Activated CD8-positive, alpha-beta memory T cell treated with anti-CD3 and anti-CD28 coated beads, Interleukin-2, amount 50 U/mL, for 24 hours (primary cell): ENCODE results near the gene TRPM1.

Experiments
- DNase-seq: peaks from one replicate; pipeline ENCODE4 v3.0.0-alpha.2; 2020; ENCODE audit errors: extremely low read depth

The TRPM1 gene

DNA sequence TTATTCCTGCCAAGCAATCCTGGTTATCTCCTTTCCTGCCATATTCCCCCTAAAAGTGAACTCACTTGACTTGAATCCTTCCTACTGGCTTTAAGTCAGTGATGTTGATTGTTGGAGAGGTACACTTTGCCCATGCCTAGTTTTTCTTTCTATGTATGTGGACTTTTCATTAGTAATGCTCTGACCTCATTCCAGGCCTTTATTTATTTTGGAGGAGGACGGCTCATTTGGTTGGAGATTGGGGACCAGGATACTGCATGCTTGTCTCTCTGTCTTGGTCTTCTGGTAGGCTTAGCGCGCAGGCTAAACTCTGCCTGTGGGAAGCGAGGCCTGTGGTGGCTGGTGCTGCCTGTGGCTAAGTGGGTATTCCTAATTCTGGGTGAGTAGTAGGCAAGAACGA, 81.0 kb downstream of the TRPM1 start:
- no peak for DNase-seq

DNA sequence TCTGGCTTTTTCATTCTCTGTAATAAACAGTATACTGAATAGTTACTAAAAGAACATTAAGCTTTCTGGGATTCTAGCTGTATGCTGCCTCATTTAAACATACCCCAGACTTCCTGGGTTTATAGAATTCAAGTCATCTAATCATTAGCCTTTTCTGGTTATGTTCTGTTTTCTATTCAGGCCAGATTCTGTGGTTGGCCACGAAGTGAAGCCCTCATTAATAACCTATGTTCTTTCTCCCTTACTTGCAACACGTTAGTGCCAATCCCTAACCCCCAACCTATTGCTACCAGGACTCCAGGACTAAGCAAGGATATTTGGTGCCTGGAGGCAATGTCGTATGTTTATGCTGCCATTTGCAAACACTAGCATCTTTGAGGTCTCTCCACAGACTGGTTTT, 81.5 kb downstream of the TRPM1 start:
- no peak for DNase-seq

DNA sequence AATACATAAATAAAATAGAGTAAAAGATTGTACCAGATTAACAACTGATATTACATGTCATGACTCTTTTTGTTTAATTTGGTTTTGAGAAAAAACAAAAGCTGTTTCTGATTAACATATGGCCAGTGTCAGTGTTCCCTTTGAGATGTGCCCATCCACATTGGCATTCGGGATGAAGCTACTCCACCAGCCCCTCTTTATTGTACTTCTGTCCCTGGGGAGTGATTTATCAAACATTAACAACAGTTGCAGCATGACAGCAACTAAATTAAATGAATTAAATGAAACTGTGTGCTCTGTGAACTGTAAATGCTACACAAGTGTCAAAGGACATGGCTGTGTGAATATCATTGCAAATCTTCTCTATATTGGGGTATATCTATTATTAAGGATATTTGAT, 84.2 kb downstream of the TRPM1 start:
- no peak for DNase-seq

DNA sequence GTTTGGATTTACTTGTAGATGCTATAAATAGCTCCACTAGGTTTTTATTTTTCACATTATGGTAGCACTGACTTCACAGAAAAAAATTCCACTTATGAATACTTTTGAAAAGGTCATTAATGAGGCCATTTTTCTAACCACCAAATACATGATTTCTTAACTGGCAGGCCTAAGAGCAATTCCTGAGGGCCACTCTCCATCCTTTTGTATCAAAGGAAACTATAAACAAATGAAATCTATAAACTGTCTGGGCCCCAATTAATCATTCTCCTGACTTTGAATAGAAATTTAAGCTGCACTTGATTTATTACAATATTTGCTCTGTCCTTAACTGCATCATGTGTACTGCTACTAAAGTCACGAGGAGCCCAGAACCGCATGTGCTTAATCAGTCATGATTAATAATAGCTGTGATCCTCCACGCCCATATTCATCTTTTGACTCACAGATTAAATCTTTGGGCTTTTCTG, 85.0 kb downstream of the TRPM1 start:
- no peak for DNase-seq

DNA sequence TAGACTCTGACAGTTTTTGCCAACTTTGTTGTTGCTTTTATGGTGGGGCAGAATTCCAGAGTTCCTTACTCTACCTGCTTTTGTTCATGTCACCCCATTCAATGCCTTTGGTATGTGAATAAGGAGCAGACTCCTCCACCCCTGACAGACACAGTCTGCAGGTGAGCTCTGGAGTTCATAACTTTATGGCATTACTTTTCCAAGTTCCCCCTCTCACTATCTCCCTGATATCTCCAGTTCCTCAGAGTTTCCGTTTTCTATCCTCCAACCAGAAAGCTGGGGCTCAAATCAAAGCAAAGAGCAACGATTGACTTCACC, 87.0 kb downstream of the TRPM1 start:
- DNase-seq = no peak

DNA sequence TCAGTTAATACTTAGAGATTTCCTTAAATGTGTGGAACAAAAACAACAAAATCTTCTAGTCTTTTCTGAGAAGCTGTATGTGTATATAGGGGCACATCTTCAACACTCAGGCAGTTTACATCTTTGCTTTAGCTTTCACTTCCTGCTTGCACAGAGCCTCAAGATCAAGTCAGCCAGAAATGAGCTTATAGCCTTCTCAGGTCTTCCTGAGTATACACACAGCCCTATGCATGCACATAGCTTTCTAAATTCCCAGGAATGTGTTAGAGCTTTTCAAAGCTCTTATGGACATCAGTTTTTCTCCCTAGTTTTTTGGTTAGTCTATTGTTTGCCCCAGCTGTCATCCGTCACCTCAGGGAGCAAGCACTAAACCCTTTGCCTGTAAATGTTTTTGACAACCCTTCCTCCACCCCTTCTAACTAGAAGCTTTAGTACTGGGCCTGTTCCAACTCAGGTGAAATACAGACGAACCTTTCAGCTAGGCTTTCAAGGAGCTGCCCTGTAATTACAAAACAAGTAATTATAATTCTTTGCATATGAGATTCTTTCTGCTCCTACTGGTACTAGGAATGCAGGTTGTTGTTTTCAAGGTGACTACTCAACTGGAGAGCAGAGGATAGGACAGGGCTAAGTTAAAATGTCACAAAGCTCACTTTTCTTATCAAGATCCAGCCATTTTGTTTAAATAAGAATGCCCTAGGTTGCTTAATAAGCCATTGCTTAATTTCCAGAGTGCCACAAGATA, 87.5 kb downstream of the TRPM1 start:
- DNase-seq = no peak

DNA sequence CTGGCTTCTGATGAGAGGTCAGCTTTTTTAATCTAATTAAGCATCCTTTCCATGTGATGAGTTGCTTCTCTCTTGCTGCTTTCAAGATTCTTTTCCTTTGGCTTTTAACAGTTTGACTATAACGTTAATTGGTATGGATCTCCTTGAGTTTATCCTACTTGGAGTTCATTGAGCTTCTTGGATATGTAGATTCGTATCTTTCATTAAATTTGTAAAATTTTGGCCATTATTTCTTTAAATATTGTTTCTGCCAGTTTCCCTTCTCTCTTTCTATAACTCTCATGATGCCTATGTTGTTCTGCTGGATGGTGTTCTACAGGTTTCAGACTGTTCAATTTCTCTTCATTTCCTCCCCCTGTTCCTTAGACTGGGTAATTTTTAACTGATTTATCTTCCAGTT, 89.1 kb downstream of the TRPM1 start:
- DNase-seq = no peak

DNA sequence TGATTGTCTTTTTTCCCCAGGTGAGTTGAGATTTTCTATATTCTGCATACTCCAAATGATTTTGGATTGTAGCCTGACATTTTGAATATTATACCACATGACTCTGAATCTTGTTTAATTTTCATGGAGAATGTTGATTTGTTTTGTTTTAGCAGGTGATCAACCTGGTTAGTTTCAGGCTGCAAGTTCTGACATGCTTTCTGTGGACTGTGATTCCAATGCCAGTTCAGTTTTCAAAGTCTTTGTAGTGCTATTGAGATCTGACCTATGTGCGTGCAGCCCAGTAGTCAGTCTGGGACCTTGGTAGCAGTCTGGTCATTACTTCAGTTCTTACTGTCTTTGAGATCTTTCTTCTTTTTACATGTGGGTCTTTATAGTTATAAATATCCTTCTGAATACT, 91.5 kb downstream of the TRPM1 start:
- DNase-seq = no peak

DNA sequence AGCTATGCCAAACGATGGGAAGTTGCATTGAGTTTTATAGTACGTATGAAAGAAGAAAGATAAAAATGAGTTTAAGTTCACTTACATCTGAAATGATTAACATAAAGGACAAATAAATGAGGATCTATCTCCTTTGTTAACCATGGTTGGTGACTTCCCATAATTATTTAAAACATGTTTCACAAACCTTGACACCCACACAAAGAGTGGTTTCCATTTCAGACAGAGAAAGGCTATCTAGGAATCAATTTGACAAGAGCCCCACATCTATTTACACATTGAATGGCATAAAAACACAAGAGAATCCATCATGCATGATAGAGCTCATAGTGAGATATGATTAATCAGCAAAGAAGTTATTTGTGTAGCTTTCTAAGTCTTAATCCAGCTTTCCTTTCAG, 95.9 kb downstream of the TRPM1 start:
- DNase-seq = no peak

DNA sequence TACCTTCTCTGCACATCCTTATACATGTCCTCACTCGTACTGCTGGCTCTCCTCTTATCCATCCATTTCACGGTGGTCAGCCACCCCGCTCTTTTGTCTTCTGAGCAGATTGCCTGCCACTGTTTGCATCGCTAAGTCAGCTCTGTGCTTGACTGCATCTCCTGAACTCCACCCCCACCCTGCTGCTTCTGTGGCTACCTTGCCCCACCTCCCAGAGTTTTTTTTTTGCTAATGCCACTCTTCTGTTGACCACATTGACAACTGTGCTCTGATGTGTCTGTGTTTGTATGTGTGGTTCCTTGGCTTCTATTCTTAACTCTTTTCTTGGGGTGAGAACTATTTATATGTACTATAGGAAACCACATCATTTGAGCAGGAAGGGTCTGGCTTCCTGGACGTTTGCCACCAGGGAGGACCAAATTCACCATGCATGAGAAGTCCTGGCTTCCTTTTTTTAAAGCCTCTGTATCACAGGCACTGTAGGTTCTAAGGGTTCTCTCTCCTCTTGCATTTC, 97.2 kb downstream of the TRPM1 start:
- no peak for DNase-seq

DNA sequence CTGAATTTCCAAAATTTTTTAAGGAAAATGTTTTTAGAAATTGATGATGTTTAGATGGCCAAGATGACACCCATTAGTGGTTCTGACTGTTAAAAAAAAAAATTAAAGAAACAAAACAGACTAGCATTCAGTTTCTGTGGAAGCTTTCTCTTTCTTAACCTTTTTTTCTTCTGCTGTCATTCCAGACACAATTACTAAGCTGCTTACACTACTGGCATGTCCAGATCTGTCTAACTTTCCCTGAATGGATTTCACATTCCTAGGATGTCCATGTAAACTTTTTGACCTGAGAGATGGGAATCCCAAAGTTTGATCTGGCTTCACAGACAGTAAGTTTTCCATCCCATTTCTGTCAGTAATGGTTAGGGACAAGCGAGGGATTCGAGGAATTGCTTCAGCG, 99.8 kb downstream of the TRPM1 start:
- no peak for DNase-seq

DNA sequence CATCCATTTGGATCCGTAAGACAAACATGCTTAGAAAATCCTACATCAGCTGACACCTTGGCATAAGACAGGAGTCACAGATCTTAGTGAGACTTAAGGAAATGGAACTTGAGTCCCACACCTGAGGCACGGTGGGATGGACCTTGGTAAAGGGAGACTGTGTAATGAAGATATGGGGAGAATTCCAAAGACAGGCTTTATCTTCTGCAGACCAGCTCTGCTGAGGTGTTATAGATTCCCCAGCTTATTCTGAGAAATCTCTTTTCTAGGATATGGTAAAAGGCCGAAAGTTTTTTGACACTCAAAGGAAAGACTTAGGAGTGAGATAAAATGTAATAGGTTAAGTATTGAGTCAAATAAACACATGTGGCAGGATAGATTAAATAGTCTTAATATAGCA, 101.8 kb downstream of the TRPM1 start:
- no peak for DNase-seq

DNA sequence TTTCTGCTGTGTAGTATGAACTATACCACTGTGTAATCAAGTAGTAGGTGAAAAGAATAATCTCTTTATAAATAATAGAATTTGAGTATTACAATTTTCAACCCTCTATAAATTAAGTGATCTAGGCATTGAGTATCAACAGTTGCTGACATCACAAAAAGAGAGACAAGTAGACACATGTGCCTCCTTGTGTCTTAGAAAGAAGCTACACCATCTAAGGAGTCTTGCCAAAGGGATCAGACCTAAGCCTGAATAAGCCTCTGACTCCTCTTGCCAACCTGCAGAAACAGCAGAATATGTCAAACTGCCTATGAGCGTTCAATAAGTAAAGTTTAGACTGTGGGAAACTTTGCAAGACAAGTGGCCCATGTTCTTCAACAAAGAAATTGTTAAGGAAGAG, 104.3 kb downstream of the TRPM1 start:
- DNase-seq = no peak

DNA sequence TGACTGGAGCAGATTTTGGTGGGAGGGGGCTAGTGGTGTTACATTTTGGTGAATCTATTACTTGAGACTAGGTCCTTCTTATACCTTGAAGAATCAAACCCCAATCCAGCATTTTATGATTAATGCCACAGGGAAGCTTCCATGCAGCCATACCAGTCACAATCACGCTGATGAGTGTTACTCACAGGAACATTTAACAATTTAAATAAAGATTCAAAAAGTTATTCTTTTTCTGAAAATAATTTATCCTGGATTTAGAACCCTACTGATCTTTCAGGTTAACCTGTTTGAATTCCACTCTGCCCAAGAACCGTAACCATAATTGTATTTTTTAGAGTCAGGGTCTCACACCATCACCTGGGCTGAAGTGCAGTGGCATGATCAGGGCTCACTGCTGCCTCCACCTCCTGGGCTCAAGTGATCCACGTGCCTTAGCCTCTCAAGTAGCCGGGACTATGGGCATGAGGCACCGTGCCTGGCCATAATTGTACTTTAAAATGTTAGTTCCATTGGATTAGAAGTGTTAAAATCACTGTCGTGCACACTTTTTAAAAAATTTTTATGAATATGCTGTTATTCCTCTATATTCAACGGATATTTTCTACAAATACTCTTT, 109.2 kb downstream of the TRPM1 start:
- no peak for DNase-seq

DNA sequence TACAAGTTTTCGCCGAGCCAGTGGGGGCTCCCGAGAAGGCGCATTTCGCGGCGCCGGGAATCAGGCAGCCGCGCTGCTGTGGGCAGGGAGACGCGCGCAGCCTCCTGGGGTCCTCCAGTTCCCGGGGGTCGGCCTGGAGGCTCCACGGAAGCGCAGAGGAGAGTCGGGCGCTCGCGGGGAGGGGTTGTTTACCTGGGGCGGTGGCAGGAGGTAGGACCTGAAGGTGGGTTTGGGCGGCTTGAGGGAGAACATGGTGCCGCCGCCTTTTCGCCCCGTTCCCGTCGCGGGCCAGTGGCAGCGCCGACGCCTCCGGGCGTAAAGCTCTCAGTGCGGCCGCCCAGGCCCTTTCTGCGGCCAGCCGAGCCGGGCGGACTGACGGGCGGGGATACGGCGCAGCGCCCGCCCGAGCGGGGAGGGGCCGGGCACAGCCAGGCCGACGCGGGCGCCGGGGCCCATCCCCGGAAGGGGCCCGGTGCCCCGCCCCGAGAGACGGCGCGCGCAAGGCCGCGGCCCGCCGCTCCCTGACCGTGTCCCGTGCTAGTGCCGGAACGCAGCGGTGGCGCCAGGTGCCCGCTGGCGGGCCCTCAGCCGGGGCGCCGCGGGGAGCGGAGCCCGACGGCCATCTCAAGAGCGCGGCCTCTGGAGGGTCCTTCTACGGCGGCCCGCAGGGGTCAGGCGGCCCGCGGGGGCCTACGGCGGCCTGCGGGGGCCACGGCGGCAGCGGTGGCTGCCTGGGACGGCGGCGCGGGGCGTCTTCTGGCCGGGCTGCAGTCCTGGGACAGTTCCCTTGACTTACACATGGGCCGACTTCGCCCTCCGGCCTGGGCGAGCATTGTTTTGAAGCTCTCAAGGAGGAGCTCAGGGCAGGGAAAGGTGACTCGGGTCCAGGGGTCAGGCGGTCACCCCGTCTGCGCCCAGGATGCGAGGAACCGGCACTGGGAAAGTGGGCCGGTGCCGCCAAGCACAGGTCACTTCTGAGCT, 110.0 kb downstream of the TRPM1 start, which contains the start of gene MTMR10:
Gene MTMR10, minus strand, starts transcription at position 374 of the 981 bp plus-strand sequence. Its CDS starts 122 bp downstream, at position 252.
- no peak for DNase-seq

DNA sequence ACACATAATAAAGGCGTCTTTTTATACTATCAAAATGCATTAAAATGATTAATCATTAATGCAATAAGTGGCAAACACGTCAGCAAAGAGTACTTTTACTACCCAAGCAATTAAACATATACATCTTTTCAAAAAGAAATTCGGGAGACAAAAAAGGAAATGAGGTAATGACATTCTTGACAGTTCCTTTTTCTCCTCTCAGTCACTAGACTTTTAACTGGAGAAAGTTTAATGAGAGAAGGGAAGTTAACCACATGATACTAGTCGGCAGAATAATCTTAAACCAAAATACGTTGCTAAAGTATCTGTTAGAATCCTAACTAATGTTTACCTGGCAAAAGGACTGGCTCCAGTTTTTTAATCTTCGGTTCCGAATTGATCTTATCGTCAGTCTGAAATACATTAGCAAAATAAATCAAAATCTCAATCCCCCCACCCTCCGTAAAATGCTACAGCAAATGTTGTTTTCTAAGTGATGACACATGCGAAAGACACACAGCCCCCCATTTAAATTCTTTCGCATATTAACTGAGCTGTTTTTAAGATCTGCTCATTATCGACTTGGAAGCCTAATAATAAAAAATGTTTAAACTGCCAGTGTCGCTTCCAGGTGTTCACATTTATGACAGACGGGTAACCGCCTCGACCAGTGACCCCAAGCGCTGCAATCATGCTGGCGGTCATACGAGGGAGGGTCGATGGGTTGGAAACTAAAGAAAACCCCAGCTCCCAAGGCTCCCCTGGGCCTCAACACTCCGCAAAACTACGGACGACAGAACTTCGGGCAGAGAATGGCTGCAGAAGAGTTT, 110.9 kb downstream of the TRPM1 start:
- no peak for DNase-seq

DNA sequence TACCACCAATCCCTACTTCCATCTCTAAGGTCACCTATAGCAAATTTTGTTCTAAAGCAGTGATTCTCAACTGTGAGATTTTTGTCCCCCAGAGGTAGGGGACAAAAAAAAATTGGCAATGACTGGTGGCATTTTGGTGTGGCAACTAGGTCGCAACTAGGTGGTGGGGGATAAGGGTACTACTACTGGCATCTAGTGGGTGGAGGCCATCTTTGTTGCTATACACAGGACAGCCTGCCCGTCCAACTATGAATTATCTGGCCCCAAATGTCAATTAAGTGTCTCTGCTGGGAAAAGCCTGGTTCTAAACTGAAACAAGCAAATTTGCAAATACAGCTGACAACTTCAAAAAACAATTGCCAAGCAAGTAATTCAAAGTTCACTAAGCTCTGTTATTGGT, 111.5 kb downstream of the TRPM1 start:
- DNase-seq = no peak

DNA sequence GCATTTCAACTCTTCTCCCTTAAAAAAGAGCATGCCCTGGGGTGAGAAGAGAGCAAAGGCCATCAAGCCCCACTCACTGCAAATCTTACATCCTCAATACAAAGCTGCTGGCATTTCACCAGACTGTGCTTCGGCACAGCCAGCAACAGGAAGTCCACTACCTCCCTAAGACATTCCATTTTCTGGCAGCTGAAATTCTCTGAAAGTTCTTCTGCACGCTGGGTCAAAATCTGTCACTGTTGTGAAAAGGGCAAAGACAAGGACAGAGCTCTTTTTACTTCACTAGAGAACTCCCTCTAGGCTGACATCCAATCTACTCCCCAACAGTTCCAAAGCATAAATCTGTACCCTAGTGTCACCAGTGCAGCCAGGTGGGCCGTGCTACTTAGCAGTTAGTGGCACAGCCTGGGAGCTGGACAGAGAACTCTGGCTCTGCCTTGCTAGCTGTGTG, 116.4 kb downstream of the TRPM1 start:
- DNase-seq = no peak

DNA sequence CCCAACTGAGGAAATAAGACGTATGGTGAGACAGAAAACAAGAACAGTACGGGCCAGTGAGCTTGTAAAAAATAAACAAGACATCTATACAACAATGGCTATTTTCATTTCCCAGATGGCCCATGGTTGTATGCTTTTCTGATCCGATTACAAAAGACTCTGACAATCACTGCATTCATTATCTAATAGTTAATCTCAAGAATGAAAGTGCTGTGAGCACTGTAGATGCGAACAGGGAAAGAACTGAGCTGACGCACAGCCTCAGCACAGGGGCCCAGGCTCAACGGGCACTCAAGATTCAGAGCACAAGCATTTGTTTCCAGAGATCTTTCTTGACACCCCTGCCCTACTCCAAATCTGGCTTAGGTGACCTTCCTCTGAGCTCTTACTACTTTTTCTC, 117.0 kb downstream of the TRPM1 start:
- no peak for DNase-seq

DNA sequence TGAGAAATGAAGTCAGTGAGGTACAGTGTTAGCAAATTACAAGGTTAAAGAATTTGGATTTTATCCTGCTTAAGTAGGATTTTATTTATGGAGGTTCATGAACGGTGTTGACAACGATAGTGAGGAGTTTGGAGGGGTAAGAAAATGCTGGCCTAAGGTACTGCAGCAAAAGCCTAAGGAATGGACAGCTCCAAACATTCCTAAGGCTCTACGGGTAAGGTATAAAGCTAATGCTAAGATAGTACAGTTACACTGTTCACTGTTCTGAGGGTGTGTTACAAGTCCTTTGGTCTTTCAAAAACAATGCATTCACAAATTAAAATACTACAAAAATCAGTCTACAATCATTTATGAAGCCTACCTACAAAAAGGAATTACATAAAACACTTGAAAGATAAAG, 117.4 kb downstream of the TRPM1 start:
- no peak for DNase-seq

DNA sequence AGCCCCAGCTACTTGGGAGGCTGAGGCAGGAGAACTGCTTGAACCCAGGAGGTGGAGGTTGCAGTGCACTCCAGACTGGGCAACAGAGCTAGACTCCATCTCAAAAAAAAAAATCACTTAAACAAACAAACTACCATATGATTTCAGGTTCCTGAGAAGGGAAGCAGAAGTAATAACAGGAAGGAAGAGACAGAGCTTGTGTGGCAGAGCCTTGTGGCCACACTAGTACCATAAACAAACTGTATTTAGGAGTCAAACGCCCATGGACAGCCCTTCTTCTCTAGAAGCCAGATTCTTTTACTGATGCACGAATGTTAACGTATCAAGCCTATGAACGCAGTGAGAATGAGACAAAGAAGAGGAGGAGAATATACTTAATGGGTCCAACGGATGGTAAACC, 122.1 kb downstream of the TRPM1 start:
- DNase-seq = no peak
